Nephron progenitor cell (in vitro differentiated cells): Measurements from ENCODE around the gene CCDC86.

Experiments used
- DNase-seq: peaks from one replicate; pipeline ENCODE4 v3.0.0; 2021
- H3K27ac Mint-ChIP-seq: 2 replicates; pipeline ENCODE4 v1.8.0; 2021; ENCODE audit warnings: mild to moderate bottlenecking, moderate library complexity, mixed read lengths
- H3K27me3 Mint-ChIP-seq: 2 replicates; pipeline ENCODE4 v1.8.0; 2021; ENCODE audit warnings: mild to moderate bottlenecking, low read depth, mixed read lengths; ENCODE audit not compliant: poor library complexity
- H3K36me3 Mint-ChIP-seq: 2 replicates; pipeline ENCODE4 v1.8.0; 2021; ENCODE audit warnings: low read depth, mixed read lengths
- H3K4me1 Mint-ChIP-seq: 2 replicates; pipeline ENCODE4 v1.8.0; 2021; ENCODE audit warnings: mixed read lengths
- H3K4me3 Mint-ChIP-seq: 2 replicates; pipeline ENCODE4 v1.8.0; 2021; ENCODE audit warnings: mild to moderate bottlenecking, moderate library complexity, mixed read lengths
- H3K9me3 Mint-ChIP-seq: 2 replicates; pipeline ENCODE4 v1.8.0; 2021; ENCODE audit warnings: mild to moderate bottlenecking, moderate library complexity, mixed read lengths
- TF ChIP-seq, protein P1 (sequence below): fragments of 200-600 bp; sonication (generic); IDR thresholded peaks from 2 replicates; pipeline ENCODE4 v1.5.0; 2021; ENCODE audit warnings: antibody characterized with exemption

CCDC86 gene

DNA sequence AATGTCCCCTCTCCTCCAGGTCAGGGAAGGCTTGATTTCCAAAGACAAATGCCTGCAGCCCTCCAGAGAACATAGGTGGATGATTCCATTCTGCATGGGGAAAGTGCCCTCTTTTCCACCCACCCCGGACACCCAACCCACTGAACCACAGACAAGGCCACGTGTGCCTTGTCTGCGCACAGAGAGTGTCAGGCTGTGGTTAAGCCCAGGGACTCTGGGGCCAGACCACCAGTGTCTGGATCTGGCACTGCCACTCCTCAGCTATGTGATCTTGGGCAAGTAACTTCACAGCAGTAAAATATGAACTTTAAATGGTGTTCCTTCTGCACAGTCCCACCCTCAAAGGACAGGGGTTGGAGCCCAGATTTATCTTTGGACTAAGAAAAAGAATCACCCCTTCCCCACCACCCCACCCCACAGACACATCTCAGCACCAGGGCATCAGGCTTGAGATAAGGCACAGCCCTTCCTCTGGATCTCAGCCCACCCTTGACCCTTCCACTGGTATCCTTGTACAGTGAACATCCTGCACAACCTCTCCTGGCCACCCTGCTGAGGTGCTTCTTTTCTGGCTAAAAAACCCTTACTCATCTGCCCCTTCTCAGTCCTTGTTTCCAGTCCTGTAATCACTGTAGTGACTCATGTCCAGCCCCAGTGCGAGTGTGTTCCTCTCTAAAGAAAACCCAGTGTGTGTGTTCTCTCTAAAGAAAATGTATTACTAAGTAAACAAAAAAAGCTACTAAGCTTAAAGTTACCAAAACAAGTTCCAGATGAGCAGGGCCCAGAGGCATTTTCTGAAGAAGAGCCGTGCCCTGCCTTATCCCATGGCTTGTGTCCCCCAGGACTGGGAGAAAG lies 15.7 kb downstream of the CCDC86 start:
- TF ChIP-seq, protein P1, sequence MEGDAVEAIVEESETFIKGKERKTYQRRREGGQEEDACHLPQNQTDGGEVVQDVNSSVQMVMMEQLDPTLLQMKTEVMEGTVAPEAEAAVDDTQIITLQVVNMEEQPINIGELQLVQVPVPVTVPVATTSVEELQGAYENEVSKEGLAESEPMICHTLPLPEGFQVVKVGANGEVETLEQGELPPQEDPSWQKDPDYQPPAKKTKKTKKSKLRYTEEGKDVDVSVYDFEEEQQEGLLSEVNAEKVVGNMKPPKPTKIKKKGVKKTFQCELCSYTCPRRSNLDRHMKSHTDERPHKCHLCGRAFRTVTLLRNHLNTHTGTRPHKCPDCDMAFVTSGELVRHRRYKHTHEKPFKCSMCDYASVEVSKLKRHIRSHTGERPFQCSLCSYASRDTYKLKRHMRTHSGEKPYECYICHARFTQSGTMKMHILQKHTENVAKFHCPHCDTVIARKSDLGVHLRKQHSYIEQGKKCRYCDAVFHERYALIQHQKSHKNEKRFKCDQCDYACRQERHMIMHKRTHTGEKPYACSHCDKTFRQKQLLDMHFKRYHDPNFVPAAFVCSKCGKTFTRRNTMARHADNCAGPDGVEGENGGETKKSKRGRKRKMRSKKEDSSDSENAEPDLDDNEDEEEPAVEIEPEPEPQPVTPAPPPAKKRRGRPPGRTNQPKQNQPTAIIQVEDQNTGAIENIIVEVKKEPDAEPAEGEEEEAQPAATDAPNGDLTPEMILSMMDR = no peak
- no peaks in the 10 kb centered on the region for H3K9me3 Mint-ChIP-seq
- H3K36me3 Mint-ChIP-seq = no peaks in the 10 kb centered on the region
- no peak overlapping the region for H3K27ac Mint-ChIP-seq
- no peak overlapping the region for H3K4me3 Mint-ChIP-seq
- peaks cover 6% of the 10 kb centered on the region for H3K27me3 Mint-ChIP-seq
- peaks cover 41% of the 10 kb centered on the region for H3K4me1 Mint-ChIP-seq
- DNase-seq = no peak

DNA sequence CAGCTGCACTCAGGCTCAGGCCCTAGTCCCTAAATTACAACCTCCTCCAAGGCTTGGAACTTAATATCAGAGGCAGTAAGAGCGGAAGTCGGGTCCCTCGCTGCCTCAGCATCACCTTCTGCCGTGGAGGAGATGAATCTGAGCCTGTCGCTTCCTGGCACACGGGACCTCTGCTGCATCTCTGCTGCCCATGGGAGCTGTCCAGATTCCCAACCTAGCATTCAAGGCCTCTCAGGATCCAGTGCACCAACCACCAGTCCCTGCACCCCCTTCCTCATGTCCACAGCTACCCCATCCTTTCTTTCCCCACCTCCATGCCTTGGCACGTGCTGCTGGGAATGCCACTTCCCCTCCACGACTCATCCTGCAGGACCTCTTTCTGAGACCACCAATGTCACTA lies 16.3 kb downstream of the CCDC86 start:
- TF ChIP-seq, protein P1 = no peak
- H3K27ac Mint-ChIP-seq = peak overlapping the region; percentile 88
- no peak for DNase-seq
- peaks cover 46% of the 10 kb centered on the region for H3K4me1 Mint-ChIP-seq
- no peaks in the 10 kb centered on the region for H3K9me3 Mint-ChIP-seq
- peaks cover 6% of the 10 kb centered on the region for H3K27me3 Mint-ChIP-seq
- no peak overlapping the region for H3K4me3 Mint-ChIP-seq
- no peaks in the 10 kb centered on the region for H3K36me3 Mint-ChIP-seq

DNA sequence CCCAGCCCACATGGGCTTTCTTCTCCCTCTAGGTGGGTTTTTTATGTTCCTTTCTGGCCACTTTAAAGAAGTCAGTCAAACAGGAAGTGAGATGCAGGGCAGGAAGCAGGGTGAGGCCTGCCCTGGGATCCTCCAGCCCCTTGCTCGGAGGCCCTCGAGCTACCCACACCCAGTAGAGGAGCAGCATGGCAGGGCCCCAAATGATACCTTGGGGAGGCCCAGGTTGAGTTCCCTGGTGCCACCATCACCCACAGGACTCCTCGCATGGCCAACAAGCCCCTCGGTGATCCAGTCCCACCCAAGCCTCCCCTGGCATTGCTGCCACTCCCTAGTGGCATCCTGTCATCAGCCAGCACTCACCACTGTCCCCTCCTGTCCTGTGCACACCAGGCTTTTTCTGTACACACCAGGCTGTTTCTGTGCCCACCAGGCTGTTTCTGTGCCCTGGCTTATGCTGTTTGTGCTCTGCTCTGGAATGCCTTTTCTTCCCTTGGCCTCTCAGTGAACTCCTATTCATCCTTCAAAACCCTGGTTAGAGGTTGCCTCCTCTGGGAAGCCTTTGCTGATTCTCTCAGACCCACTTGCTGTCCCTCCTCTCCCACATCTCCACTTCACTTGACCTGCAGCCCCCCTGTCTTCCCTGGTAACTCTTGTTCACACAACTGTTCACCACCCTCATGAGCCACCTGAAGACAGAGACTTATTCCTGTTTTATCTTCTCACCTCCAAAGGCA lies 17.0 kb downstream of the CCDC86 start:
- H3K36me3 Mint-ChIP-seq = no peaks in the 10 kb centered on the region
- TF ChIP-seq, protein P1 = no peak
- no peak overlapping the region for H3K4me3 Mint-ChIP-seq
- H3K27ac Mint-ChIP-seq = peak overlapping the region; percentile 88
- peaks cover 52% of the 10 kb centered on the region for H3K4me1 Mint-ChIP-seq
- H3K9me3 Mint-ChIP-seq = no peaks in the 10 kb centered on the region
- DNase-seq = no peak
- H3K27me3 Mint-ChIP-seq = peaks cover 6% of the 10 kb centered on the region

DNA sequence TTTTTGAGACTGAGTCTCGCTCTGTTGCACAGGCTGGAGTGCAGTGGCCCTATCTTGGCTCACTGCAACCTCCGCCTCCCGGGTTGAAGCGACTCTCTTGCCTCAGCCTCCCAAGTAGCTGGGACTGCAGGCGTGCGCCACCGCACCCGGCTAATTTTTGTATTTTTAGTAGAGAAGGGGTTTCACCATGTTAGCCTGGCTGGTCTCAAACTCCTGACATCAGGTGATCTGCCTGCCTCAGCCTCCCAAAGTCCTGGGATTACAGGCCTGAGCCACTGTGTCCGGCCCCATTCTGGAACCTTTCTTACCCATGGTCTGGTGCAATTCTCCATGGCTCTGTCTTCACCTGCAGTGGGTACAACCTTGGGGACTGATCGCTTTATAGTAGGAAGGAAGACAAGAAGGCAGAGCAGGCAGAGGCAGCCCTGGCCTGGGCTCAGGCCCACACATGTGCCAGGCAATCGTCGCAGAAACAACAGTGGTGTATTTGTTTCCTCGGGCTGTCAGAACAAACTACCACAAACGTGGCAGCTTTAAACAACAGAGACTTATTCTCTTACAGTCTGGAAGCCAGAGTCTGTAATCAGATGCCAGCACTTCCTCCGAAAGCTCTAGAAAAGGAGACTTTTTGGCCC lies 17.8 kb downstream of the CCDC86 start:
- no peaks in the 10 kb centered on the region for H3K36me3 Mint-ChIP-seq
- no peak overlapping the region for H3K4me3 Mint-ChIP-seq
- DNase-seq = no peak
- peaks cover 6% of the 10 kb centered on the region for H3K27me3 Mint-ChIP-seq
- TF ChIP-seq, protein P1 = no peak
- peaks cover 52% of the 10 kb centered on the region for H3K4me1 Mint-ChIP-seq
- H3K27ac Mint-ChIP-seq = no peak overlapping the region
- H3K9me3 Mint-ChIP-seq = no peaks in the 10 kb centered on the region

DNA sequence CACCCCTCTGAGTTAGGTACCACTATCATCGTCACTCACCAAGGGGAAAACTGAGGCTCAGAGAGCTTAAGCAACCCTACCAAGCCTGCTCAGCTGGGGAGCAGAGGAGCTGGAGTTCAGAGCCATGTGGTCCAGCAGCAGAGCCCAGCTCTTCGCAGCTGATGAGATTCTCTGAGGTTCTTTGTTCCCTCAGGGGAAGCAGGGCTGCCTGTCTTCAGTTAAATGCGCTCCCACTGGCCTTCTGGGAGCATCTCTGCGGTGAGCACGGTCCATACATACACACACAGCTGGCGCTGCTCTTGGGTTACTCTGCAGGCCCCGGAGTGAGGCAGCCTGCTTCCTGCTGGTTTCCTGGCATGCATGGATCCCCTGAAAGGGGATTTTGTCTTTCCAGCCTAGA lies 19.0 kb downstream of the CCDC86 start:
- Mint-ChIP-seq H3K36me3 (no peaks in the 10 kb centered on the region), H3K4me1 (peaks cover 48% of the 10 kb centered on the region), H3K9me3 (no peaks in the 10 kb centered on the region), H3K27ac (no peak overlapping the region), H3K27me3 (peaks cover 6% of the 10 kb centered on the region), H3K4me3 (no peak overlapping the region)
- DNase-seq = no peak
- TF ChIP-seq, protein P1 = no peak
